Lower leg skin (tissue), 4 donors: Measurements from ENCODE around the gene ALG3. TPM values are rescaled to one million over a fixed set of nuclear protein-coding genes. Genes with fewer than 3 reads are reported as not detected.

Experiments
- DNase-seq, 2 donors: peaks; one replicate each; pipeline ENCODE4 v3.0.0-alpha.2; 2019; ENCODE audit warnings: low spot score in 2 of 2
- H3K4me3 ChIP-seq: fragments of 200-600 bp; sonication (generic); 2 replicates; pipeline ENCODE4 v1.5.1; 2017; ENCODE audit warnings: mild to moderate bottlenecking, low read depth; ENCODE audit not compliant: poor library complexity, severe bottlenecking
- POLR2A ChIP-seq, 2 donors: fragments of 450-650 bp; IDR thresholded peaks; one replicate each; pipeline ENCODE4 v1.6.1; 2016 to 2017; ENCODE audit warnings: antibody characterized with exemption in 2 of 2, mild to moderate bottlenecking in 1 of 2, moderate library complexity in 1 of 2
- WGBS, 2 donors: methylation state at CpG; one replicate each; pipeline ENCODE4 v1.1.5; 2018; 5-methylcytosine and 5-hydroxymethylcytosine counted together
- intact Hi-C: fragments of 100-400 bp; cut with DNase I; formaldehyde crosslinking; loops from one replicate; pipeline ENCODE4 v1.15.0; 2023; ENCODE audit warnings: low total_unique reads
- total RNA-seq, 4 donors: library from RNA; depleted of rRNA; stranded (reverse); fragments of >200 nt; gene quantifications; one replicate each; pipeline ENCODE4 v1.1.0, GENCODE V29; 2016
- TF ChIP-seq, protein P1 (sequence below), 3 donors: fragments of 450-650 bp; IDR thresholded peaks; one replicate each; pipeline ENCODE4 v1.5.1; 2016; ENCODE audit warnings: antibody characterized with exemption in 3 of 3, mild to moderate bottlenecking in 3 of 3, moderate library complexity in 2 of 3

Gene ALG3
- 10 to 100 TPM; 41.7 to 53.6 (median 46.2) TPM for total RNA-seq

DNA sequence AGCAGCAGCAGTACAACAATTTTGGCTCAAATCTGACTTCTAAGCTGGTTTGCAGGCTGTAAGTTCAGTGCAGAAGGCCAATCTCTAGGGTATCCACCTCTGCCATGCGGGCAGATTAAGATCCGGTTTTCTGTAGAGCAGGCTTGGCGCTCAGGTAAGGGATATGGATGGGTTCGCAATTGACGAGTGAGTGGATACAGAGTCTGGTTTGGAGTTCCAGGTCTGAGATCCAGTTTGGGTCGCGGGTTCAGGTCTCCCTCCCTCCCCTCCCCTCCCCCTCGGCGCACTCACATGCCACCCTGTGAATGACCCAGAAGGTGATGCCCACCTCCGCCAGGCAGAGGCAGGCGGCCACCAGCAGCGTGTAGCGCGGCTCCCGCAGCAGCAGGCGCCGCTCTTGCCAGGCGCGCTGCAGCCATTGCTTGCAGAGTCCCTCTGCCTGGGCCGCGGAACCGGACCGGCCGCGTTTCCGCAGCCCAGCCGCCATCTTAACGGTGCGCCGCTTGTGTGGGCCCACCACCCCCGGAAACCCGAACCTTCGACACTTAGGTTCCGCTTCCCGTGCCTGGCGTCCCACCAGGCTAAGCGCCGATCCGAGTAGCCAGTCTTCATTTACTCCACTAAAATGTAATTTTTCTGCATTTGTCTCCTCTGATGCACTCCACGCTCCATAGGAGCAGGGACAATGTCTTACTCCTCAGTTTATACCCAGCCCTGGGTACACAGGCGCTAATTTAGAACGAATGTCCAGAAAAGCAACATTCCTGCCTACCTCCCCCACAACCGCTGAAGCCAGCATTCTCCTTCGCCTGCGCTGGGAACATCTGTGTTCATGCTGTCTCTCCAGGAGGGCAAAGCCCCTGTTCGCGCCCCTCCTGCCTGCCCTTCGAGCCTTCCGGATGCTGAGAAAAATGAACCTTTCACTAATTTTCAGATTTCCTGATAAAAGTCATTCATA is at the start of gene ALG3:
ALG3 (minus strand) TSS at position 509 of the 958 bp plus-strand sequence; CDS start at position 487, 22 bp downstream.
- TF ChIP-seq, protein P1, sequence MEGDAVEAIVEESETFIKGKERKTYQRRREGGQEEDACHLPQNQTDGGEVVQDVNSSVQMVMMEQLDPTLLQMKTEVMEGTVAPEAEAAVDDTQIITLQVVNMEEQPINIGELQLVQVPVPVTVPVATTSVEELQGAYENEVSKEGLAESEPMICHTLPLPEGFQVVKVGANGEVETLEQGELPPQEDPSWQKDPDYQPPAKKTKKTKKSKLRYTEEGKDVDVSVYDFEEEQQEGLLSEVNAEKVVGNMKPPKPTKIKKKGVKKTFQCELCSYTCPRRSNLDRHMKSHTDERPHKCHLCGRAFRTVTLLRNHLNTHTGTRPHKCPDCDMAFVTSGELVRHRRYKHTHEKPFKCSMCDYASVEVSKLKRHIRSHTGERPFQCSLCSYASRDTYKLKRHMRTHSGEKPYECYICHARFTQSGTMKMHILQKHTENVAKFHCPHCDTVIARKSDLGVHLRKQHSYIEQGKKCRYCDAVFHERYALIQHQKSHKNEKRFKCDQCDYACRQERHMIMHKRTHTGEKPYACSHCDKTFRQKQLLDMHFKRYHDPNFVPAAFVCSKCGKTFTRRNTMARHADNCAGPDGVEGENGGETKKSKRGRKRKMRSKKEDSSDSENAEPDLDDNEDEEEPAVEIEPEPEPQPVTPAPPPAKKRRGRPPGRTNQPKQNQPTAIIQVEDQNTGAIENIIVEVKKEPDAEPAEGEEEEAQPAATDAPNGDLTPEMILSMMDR (IDR thresholded peaks at IDR 0.05) = no peak
- TF ChIP-seq POLR2A (IDR thresholded peaks at IDR 0.05) = no peak
- DNase-seq = peak; percentile 66 to 96
- H3K4me3 ChIP-seq = peak within 1 kb of the TSS; percentile 71
- intact Hi-C loops = no loop called here
- 0 to 1% methylated on average over 33 to 40 of the region's 49 CpGs for whole genome bisulfite sequencing, 2 donors

DNA sequence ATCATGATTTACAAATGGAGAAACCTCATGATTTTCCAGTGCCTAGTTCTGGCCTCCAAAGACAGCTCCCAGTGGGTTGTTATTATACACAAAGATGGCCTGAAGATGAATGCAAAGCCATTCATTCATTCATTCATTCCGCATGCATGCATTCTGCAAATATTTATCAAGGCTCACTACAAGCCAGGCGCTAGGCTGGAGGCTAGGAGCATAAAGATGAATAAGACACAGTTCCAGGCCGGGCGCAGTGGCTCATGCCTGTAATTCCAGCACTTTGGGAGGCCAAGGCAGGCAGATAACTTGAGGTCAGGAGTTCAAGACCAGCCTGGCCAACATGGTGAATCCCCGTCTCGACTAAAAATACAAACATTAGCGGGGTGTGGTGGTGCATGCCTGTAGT is 47.9 kb upstream of the ALG3 start:
- DNase-seq = no peak
- H3K4me3 ChIP-seq = no peak overlapping the region
- intact Hi-C loops = no loop called here
- TF ChIP-seq, protein P1 (IDR thresholded peaks at IDR 0.05) = no peak
- no peak for TF ChIP-seq POLR2A (IDR thresholded peaks at IDR 0.05)
- 75 to 81% methylated on average over 7 of the region's 7 CpGs for whole genome bisulfite sequencing, 2 donors

DNA sequence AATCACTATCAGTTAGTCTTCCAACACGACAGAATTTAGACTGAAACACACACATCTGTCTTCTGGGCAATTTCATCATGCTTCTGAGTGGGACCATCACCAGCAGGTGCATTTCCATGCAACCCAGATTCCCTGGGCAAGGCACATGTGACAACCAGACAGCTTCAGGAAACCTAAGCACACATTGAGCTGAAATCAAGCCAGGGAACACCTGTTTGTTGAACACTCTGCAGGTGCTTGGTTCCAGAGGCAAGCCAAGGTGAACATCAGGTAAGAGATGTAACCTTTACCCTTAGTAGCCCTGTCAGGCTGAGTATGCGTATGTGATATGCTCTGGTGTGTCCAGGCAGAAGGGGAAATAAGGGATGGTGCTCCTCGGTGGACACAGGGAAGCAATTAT is 47.0 kb upstream of the ALG3 start:
- no peak for TF ChIP-seq POLR2A (IDR thresholded peaks at IDR 0.05)
- TF ChIP-seq, protein P1 (IDR thresholded peaks at IDR 0.05) = no peak
- intact Hi-C loops = no loop called here
- WGBS, 2 donors = 67 to 70% methylated on average over 3 of the region's 3 CpGs
- H3K4me3 ChIP-seq = no peak overlapping the region
- DNase-seq = no peak

DNA sequence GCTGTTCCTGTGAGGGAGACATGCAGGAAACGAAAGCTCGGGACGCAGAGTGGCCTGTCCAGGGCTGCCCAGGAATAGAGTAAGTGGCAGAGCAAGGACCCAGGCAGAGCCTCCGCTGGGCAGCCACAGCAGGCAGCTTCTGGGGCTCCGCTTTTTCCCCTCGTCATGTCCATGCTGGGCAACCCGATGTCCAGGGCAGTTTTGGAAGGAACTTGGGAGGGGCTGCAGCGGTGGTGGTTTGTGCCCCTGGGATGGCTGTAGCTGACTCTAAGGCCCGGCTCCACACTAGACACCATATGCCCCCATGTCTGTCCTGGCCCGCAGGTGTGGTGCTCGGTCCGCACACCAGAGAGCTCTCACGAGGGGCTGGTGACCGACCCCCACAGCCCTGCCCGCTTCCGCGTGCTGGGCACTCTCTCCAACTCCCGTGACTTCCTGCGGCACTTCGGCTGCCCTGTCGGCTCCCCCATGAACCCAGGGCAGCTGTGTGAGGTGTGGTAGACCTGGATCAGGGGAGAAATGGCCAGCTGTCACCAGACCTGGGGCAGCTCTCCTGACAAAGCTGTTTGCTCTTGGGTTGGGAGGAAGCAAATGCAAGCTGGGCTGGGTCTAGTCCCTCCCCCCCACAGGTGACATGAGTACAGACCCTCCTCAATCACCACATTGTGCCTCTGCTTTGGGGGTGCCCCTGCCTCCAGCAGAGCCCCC is 43.1 kb upstream of the ALG3 start:
- intact Hi-C loops = no loop called here
- no peak for DNase-seq
- TF ChIP-seq POLR2A (IDR thresholded peaks at IDR 0.05) = no peak
- TF ChIP-seq, protein P1 (IDR thresholded peaks at IDR 0.05) = no peak
- H3K4me3 ChIP-seq = no peak overlapping the region
- WGBS, 2 donors = 93 to 95% methylated on average over 15 to 21 of the region's 21 CpGs

DNA sequence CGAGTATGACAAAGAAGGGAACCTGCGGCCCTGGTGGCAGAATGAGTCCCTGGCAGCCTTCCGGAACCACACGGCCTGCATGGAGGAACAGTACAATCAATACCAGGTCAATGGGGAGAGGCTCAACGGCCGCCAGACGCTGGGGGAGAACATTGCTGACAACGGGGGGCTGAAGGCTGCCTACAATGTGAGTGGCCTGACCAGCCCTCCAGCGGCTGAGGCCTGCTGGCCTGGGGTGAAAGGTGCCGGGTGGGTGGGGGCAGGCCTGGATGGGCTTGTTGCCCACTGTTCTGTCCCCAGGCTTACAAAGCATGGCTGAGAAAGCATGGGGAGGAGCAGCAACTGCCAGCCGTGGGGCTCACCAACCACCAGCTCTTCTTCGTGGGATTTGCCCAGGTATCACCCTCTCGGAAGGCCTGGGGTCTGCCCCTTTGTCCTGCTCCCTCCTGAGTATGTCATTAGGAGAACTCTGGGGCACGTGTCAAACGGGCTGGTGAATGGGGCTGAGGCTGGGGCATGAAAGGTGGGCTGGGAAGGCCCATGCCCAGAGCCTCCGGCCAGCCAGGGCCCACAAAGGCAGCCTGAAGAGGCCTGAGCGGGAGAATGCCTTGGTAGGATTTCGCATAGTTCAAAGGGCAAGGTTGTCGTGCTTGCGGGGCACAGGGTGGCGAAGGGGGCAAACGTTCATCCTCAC is 42.4 kb upstream of the ALG3 start:
- 92% methylated on average over 22 of the region's 22 CpGs for WGBS, 2 donors
- no peak for DNase-seq
- H3K4me3 ChIP-seq = no peak overlapping the region
- intact Hi-C loops = no loop called here
- TF ChIP-seq POLR2A (IDR thresholded peaks at IDR 0.05) = no peak
- TF ChIP-seq, protein P1 (IDR thresholded peaks at IDR 0.05) = no peak
